HG03520 (cell line): ENCODE data around the gene MEF2C.

Source experiments
- ATAC-seq: cut with Tn5 transposase; IDR thresholded peaks from one replicate; pipeline ENCODE4 v1.9.1; 2021; ENCODE audit warnings: mild to moderate bottlenecking, moderate library complexity; ENCODE audit not compliant: unreplicated experiment

Gene MEF2C

GRCh38 chr5:88889189-88890069, 6.4 kb upstream of the MEF2C start:
- peak; percentile 26 for ATAC-seq

- no peak for ATAC-seq
Measured at GRCh38 chr5:88888848-88889188, 5.8 kb upstream of the MEF2C start.

GRCh38 chr5:88888291-88888690, 5.3 kb upstream of the MEF2C start:
- no peak for ATAC-seq

DNA sequence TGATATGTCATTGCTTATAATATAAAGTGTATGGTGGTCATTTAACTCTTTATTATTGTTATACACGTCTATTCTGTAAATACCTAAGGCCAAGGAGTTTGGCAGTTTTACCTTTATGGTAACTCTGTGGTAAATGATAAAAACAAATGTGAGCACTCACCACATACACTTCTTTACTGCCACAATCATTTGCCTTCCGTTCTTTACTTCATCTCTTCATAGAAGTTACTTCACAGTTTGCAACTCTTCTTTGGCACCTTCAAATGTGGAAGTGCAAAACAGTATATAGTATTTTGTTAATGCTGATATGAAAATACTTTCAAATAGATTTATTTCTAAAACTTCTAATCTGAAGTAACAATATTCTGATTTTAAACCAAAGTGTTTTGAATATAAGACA, 4.4 kb upstream of the MEF2C start:
- no peak for ATAC-seq

DNA sequence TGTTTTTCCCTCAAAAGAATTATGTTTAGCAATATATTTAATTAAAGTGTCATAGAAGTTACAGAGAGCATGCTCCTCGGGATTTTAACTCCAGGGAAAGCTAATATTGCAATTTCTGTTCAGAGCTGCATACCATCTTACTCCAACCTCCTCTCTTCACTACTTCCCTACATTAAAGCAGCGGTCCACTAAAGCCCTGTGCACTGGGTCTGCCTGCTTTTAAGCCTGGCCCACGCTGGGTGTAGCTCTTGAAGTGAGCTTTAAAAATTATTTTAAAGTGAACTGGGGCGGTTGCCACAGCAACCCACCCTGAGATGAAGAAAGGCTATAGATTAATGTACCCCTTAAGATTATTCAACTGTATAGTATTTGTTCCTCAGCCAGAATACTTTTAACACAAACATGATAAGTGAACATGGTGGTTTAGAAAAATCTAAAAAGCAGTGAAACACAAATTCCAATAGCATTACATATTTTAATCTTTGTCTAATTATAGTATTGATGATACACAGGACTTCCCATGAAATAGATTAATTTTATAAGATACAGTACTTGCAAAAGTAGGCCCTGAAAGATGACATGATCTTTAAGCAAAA, 3.9 kb upstream of the MEF2C start:
- ATAC-seq = no peak

DNA sequence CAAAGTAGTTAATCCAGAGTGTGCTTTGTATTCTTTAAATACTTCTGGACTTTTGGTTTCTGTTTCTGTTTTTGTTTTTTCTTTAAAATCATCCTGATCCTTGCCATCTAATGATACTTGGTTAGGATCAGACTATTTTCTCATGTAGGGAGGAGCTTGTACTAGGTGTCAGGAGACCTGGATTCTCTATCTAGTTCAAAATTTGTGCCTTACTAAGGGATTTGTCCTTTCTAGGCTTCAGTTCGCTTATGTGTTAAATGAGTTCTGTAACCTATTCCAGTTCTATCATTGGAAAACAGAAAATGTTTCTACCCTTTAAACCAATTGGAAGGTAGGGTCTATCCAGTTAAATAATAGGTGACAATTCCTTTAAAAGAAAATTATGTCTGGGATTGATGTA, 3.3 kb upstream of the MEF2C start:
- ATAC-seq = no peak

GRCh38 chr5:88885002-88885401, 2.0 kb upstream of the MEF2C start:
- ATAC-seq = no peak

DNA sequence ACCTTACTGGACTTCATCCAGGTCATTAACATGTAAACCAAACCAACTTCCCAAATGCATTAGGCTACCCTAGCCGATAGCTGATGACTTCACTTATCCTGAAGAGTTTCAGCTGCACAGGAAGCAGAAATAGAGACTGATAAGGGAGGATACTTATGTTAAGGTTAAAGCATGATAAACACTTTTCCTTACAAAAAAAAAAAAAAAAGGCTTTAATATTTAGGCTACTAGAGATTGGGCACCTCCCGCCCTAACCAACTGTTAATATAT, 1.6 kb upstream of the MEF2C start:
- ATAC-seq = no peak

GRCh38 chr5:88883836-88884607, 1.0 kb upstream of the MEF2C start:
- no peak for ATAC-seq

- no peak for ATAC-seq
Measured at GRCh38 chr5:88882276-88883038, 527 bp downstream of the MEF2C start.

DNA sequence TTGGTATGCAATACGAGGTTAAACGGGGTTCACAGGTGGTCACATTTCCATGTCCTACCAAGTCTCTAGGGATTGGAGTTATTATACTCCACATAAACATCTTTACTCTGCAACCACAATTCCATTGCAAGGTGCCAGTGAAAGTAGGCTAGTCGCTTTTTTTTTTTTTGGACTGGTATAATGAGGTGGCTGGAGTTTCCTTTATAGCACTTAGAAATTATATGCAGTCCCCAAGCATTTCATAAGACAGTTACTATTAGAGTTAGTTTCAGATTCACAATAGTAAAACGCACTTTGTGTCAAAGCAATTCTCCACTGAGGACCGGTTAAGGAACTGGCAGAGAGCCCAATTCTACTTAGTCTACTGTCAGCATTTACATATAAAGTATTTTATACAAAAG, 1.4 kb downstream of the MEF2C start:
- no peak for ATAC-seq

GRCh38 chr5:88880201-88880600, 2.8 kb downstream of the MEF2C start:
- no peak for ATAC-seq

DNA sequence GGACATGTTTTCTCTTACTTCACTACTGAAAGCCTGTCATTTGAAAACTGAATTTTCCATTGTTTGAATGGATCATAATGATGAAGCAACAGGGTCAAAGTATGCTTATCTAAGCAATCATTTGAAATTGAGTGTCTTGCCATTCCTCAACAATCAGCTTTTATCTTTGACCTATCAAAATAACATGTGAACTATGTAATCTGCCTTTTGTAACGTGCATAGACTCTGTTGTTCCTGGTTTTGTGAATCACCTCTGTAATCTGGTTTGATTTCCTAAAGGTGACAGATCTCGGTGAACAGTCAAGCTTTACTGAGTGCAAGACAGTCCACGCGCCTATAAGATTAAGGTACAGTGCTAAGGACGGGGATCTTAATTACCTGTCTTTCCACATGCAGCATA, 3.3 kb downstream of the MEF2C start:
- ATAC-seq = no peak

GRCh38 chr5:88878976-88879375, 4.0 kb downstream of the MEF2C start:
- no peak for ATAC-seq

DNA sequence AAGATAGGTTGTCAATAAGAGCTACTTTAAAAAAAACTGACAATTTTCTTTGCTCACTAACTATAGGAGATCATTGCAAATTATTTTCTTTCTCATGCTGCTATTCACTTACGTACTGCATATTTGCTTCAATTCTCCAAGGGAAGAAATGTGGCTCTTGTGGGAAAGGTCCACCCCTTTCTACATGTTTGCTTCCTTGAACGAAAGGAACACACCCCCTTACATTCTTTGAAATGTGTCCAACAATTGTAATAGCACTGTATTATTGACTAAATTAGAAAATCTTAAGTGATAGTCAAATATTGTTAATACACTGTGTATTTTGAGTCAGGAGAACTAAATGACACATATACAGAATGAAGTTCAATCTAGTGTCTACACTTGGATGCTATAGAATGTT, 5.2 kb downstream of the MEF2C start:
- ATAC-seq = no peak

DNA sequence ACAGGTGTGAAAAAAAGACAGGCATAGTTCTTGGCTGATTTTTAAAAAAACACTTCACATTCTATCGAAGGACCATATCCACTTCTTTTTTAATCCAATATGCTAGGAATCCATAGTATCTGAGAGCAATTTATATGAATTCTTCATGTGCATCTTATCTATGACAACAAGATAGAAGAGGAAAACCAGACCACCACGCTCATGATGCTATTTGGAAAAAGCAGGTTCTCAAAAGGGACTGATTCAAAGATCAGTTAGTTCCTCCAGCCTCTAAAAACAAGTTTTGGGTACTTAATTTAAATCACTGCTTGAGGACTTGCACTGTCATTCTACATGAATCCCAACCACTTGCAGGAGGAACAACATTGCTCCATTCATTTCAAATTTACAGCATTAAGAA, 6.3 kb downstream of the MEF2C start:
- no peak for ATAC-seq

GRCh38 chr5:88875341-88876234, 7.4 kb downstream of the MEF2C start:
- ATAC-seq = peak; percentile 30

GRCh38 chr5:88873447-88873846, 9.5 kb downstream of the MEF2C start:
- ATAC-seq = peak; percentile 54

DNA sequence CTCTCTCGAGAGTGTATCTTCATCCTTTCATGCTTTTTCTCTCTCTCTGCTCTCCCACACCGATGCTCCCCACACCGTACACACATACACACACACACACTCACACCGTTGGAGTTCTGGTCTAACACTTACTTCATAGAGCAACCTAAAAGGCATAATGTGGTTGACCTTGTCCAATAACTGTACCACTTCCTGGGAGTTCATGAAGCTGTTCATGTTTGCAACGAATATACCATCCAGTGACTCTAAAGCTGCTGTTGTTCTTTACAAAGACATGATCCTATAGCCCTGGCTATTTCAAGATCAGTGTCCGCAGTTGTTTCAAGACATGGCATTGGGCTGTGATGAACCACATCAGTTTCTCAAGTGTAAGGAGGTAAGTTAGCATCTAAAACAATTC, 10.0 kb downstream of the MEF2C start:
- ATAC-seq = peak; percentile 33

DNA sequence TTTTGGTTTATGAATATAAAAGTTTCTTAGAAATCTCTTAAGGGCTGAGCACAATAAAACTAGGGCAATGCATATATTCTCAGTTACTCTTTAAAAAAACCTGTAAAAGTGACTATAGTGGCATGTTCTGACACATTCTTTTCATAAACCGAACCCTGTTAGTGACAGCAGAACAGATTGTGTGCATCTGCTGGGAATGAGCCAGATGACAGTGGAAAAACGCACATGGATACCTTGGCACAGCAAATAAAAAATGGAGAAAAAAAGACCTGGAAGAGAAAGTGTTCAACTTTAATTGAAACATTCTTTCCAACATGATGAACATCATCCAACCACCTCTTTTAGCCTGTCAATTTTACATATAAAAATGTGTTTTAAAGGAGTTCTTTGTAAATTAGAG, 12.7 kb downstream of the MEF2C start:
- ATAC-seq = no peak
